Heart right ventricle (tissue), 16 donors: ENCODE measurements around the gene DNAJB2. TPM values are rescaled to one million over a fixed set of nuclear protein-coding genes. Genes with fewer than 3 reads are reported as not detected.

Experiments
- ATAC-seq, 8 donors: fragments of 200-7000 bp; cut with Tn5 transposase; one replicate each; pipeline ENCODE4 v1.9.1; 2020; ENCODE audit warnings: mild to moderate bottlenecking in 8 of 8, moderate library complexity in 8 of 8, moderate number of reproducible peaks in 1 of 8
- DNase-seq, 2 donors: peaks; one replicate each; pipeline ENCODE4 v3.0.0-alpha.2; 2020
- H3K27ac ChIP-seq, 10 donors: fragments of 200-600 bp; sonication (generic) in 2 of 10; one replicate each; pipeline versions ENCODE4 v1.5.0 to v1.8.0; 2020 to 2022; ENCODE audit warnings: mild to moderate bottlenecking in 3 of 10
- H3K27me3 ChIP-seq, 7 donors: fragments of 200-600 bp; one replicate each; pipeline ENCODE4 v1.8.0; 2021 to 2022; ENCODE audit warnings: mild to moderate bottlenecking in 2 of 7
- H3K36me3 ChIP-seq, 9 donors: fragments of 200-600 bp; sonication (generic) in 1 of 9; one replicate each; pipeline versions ENCODE4 v1.5.0 to v1.8.0; 2020 to 2022; ENCODE audit warnings: mild to moderate bottlenecking in 2 of 9
- H3K4me1 ChIP-seq, 9 donors: fragments of 200-600 bp; sonication (generic) in 1 of 9; one replicate each; pipeline versions ENCODE4 v1.5.0 to v1.8.0; 2020 to 2022; ENCODE audit warnings: mild to moderate bottlenecking in 4 of 9
- H3K4me3 ChIP-seq, 10 donors: fragments of 200-600 bp; sonication (generic) in 2 of 10; one replicate each; pipeline versions ENCODE4 v1.5.0 to v1.8.0; 2020 to 2022; ENCODE audit warnings: mild to moderate bottlenecking in 7 of 10, moderate library complexity in 2 of 10
- H3K9me3 ChIP-seq, 11 donors: fragments of 200-600 bp in 10 of 11; sonication (generic) in 2 of 11; one replicate each; pipeline versions ENCODE4 v1.5.0 to v1.8.0; 2013 to 2022; ENCODE audit warnings: mild to moderate bottlenecking in 2 of 11, control low read depth in 1 of 11, moderate library complexity in 1 of 11
- CTCF ChIP-seq, 9 donors: fragments of 200-600 bp; sonication (generic) in 2 of 9; IDR thresholded peaks; one replicate each; pipeline versions ENCODE4 v1.5.0 to v1.8.0; 2021 to 2022; ENCODE audit warnings: antibody characterized with exemption in 9 of 9, mild to moderate bottlenecking in 5 of 9, moderate library complexity in 1 of 9
- WGBS, 2 donors: extraction: QIAGEN DNeasy Blood & Tissue Kit; methylation state at CpG; one replicate each; pipeline ENCODE4 v1.1.7; 2013; ENCODE audit warnings: inconsistent platforms in 1 of 2; 5-methylcytosine and 5-hydroxymethylcytosine counted together
- intact Hi-C, 10 donors: fragments of 100-400 bp; cut with DNase I; formaldehyde crosslinking; loops; one replicate each; pipeline versions ENCODE4 v1.11.1 to v1.14.2; 2022
- polyA plus RNA-seq, 2 donors: library from polyadenylated mRNA; stranded (reverse); fragments of 200-250 nt; gene quantifications; one replicate each; pipeline ENCODE4 v1.2.3, GENCODE V29; 2013
- total RNA-seq, 10 donors: library from RNA; stranded (reverse); fragmentation: NEBNext Ultra II Directional in 3 of 10; extraction: Animal tissue kit (Norgen Biotek cat#: 25700) in 3 of 10; gene quantifications; one replicate each; pipeline versions ENCODE4 v1.2.1 to v1.2.4, GENCODE V29; 2021 to 2023
- donor health status: Arrhythmogenic right ventricular cardiomyopathy.
- donor health status: ischemic (EF 13 %, LVEDD 7.1; RV severe dilation, severe dysfunction).
- donor health status: healthy with polysubstance abuse.
- donor health status: DM: no; HTN: yes; CAD: no.
- donor health status: DM: no; HTN: no; CAD: no.
- donor health status: ischemic (EF 25% LVEDD 6.9; RV normal size, moderate dysfunction).
- donor health status: ischemic (EF 25% LVEDD 5.7; RV mildly dilated, moderate dysfunction).
- donor health status: healthy.
- donor health status: DM: yes; HTN: yes; CAD: no.
- donor health status: Ischemic cardiomyopathy.
- donor health status: ischemic (EF 35%, LVEDD 5.7; RV mildly dilated, moderate dysfunction).
- donor health status: nonischemic (EF 11% LVEDD 7.7; RV severe dilation, severe dysfunction).
- donor health status: DM: yes; HTN: yes; CAD: no.
- donor health status: PGD.
- donor health status: ischemic (EF 29% LVEDD 5.4; RV normal size, mild dysfunction).
- donor health status: nonischemic (EF 23%, LVEDD 6.1; RV moderate dilation, normal function).

The DNAJB2 gene
- total and polyA plus RNA-seq, 12 donors, result 55.6 to 148 (median 83.1) TPM

GRCh38 chr2:219269362-219270054 is 9.7 kb upstream of the DNAJB2 start:
- ATAC-seq, result peak in 7 of 8 donors; percentile 32 to 64 (median 53)

GRCh38 chr2:219270055-219270372 is 9.2 kb upstream of the DNAJB2 start:
- Histone ChIP-seq H3K27me3 (no peaks in the 10 kb centered on the region), H3K4me3 (no peak overlapping the region), H3K36me3 (no peaks in the 10 kb centered on the region), H3K9me3 (no peaks in the 10 kb centered on the region), H3K27ac (peak overlapping the region in 4 of 10 donors; percentile 9 to 33 (median 25)), H3K4me1 (peaks cover 0 to 26% (median 8%) of the 10 kb centered on the region in 9 donors)
- no peak for TF ChIP-seq CTCF (IDR thresholded peaks at IDR 0.05)
- intact Hi-C loops, result no loop called here
- ATAC-seq (no peak), DNase-seq (no peak)
- WGBS, 2 donors, result 90 to 92% methylated on average over 5 of the region's 5 CpGs

More at GRCh38 chr2:219269362-219270054, 9.7 kb upstream of the DNAJB2 start:
- DNase-seq, result no peak
- Histone ChIP-seq H3K27me3 (no peaks in the 10 kb centered on the region), H3K4me3 (no peak overlapping the region), H3K36me3 (no peaks in the 10 kb centered on the region), H3K9me3 (no peaks in the 10 kb centered on the region), H3K4me1 (peaks cover 0 to 24% (median 8%) of the 10 kb centered on the region in 9 donors), H3K27ac (peak overlapping the region in 4 of 10 donors; percentile 9 to 33 (median 25))
- TF ChIP-seq CTCF (IDR thresholded peaks at IDR 0.05), result no peak
- 48 to 50% methylated on average over 8 of the region's 8 CpGs for WGBS, 2 donors
- intact Hi-C loops, result no loop called here

- Histone ChIP-seq H3K36me3 (no peaks in the 10 kb centered on the region), H3K27me3 (no peaks in the 10 kb centered on the region), H3K4me3 (no peak overlapping the region), H3K4me1 (peaks cover 0 to 30% (median 11%) of the 10 kb centered on the region in 9 donors), H3K27ac (no peak overlapping the region), H3K9me3 (no peaks in the 10 kb centered on the region)
- DNase-seq (no peak), ATAC-seq (no peak)
- 75 to 83% methylated on average over 2 of the region's 2 CpGs for WGBS, 2 donors
- intact Hi-C loops, result no loop called here
- TF ChIP-seq CTCF (IDR thresholded peaks at IDR 0.05), result no peak
Observed at GRCh38 chr2:219271021-219271420, 8.1 kb upstream of the DNAJB2 start.

- Histone ChIP-seq H3K4me3 (no peak overlapping the region), H3K9me3 (no peaks in the 10 kb centered on the region), H3K4me1 (peaks cover 0 to 30% (median 12%) of the 10 kb centered on the region in 9 donors), H3K27me3 (no peaks in the 10 kb centered on the region), H3K36me3 (no peaks in the 10 kb centered on the region), H3K27ac (no peak overlapping the region)
- intact Hi-C loops, result no loop called here
- no peak for TF ChIP-seq CTCF (IDR thresholded peaks at IDR 0.05)
- ATAC-seq (no peak), DNase-seq (no peak)
- WGBS, 2 donors, result 86 to 87% methylated on average over 4 of the region's 4 CpGs
Observed at GRCh38 chr2:219272356-219272755, 6.8 kb upstream of the DNAJB2 start.
